ENCODE measurements around the gene RABGEF1.

- TF ChIP-seq CTCF (IDR thresholded peaks at IDR 0.05) = no peak
- no peak for TF ChIP-seq POLR2A (IDR thresholded peaks at IDR 0.05)
These were observed 105.0 kb downstream of the RABGEF1 start for GRCh38 chr7:66845379-66846095.
